HG02973 (cell line): ENCODE data around the gene SLC4A1.

Experiments
- ATAC-seq: cut with Tn5 transposase; IDR thresholded peaks from one replicate; pipeline ENCODE4 v1.9.1; 2021; ENCODE audit warnings: moderate library complexity; ENCODE audit not compliant: unreplicated experiment

SLC4A1 gene

DNA sequence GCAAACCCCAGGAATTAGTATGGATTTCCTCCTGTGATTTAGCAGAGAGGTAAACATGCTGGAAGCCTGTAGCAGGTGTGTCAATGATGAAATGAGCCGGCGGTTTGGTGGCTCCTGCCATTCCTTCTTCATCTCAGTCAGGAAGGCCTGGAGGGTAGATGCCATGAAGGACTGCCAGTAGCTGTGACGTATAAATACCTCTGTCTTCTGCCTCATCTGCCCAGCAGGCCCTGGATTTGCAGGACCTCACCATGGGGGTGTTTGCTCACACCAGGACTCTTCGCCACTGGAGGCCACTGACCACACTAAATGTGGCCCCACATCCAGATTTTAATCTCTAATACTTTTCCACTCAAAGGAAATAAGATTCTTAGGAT, 16.1 kb upstream of the SLC4A1 start:
- ATAC-seq = no peak

DNA sequence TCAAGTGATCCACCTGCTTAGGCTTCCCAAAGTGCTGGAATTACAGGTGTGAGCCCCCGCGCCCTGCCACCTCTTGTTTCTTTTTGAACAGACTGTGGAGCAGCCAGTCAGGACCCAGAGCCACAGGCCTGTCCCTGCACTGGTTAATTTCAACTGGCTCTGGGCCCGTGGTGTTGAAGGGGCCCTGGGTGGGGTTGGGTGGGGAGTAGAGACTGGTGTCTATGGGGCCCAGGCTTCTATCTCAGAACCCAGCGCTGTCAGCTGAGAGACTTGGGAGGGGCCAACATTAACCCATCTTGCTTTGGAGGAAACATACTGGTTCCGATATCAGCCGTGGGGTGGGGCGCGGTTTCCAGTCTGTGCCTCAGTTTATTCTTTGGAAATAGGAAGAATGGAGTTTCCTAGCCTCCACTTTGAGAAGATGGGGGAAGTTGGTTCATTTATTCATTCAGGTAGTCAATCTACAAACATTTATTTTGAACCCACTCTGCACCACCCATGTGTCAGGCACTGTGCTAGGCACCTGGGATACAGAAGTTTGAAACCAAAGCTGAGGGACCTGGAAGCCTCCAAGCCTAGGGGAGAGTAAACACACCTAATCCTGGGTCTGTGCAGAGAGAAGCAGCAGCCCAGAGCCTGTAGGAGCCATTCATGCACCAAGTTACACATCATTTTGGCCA, 15.5 kb upstream of the SLC4A1 start:
- ATAC-seq = no peak

DNA sequence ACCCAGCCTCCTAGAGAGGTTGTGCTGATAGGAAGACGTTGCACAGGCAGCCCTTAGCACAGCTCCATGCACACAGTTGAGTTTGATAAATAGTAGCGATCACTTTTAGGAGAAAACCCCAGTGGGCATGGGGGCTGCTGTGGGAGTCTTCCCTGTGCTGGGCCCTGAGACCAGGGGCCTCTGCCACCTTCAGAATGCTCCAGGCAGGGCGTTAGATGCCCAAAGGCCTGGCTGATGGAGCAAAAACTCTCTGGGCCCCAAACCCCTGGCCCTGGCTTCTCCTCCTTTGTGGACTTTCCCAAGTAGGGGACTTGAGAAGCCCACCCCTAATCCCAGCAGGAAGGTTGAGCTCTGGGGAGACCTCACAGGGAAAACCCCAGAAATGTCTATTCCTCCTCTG, 14.3 kb upstream of the SLC4A1 start:
- ATAC-seq = no peak

DNA sequence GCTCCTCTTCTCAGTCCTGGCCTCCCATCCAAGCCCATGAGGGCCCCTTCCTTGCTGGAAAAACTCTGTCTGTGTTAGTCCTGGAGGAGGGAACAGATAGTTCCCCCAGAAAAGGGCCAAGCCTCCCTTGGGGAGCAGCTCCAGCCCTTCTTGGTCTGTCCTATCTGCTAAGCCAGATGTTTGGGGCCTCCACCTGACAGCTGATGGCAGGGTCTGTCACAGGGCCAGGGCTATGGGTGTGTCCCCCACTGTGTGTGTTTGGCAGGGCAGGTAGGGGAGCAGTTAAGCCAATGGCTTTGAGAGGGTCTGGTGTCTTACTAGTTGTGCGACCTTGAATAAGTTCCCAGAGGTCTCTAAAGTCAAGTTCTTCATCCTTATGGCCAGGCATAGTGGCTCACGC, 13.6 kb upstream of the SLC4A1 start:
- no peak for ATAC-seq

DNA sequence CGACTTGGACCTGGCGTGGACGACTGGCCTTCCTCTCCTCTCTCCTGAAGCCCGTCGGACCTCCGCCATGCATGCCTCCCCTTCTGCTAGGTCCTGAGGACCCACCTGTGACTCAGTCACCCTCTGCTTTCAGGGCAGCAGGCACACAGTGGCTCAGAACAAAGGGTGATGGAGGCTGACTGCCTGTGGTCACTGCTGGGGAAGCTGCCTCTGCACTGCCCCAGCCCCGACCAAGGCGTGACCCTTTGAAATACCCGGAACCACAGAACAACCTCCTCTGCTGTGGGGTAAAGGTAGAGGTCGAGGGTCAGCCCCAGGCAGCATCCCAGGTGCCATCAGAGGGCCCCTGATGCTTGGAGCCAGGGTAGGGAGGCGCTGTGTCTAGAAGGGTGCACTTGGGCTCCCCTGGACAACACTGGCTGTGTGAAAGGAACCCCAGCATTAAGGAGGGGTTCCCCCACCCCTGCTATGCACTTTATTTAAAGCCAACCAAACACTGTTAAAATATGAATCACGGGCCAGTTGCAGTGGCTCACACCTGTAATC, 12.5 kb upstream of the SLC4A1 start:
- no peak for ATAC-seq

DNA sequence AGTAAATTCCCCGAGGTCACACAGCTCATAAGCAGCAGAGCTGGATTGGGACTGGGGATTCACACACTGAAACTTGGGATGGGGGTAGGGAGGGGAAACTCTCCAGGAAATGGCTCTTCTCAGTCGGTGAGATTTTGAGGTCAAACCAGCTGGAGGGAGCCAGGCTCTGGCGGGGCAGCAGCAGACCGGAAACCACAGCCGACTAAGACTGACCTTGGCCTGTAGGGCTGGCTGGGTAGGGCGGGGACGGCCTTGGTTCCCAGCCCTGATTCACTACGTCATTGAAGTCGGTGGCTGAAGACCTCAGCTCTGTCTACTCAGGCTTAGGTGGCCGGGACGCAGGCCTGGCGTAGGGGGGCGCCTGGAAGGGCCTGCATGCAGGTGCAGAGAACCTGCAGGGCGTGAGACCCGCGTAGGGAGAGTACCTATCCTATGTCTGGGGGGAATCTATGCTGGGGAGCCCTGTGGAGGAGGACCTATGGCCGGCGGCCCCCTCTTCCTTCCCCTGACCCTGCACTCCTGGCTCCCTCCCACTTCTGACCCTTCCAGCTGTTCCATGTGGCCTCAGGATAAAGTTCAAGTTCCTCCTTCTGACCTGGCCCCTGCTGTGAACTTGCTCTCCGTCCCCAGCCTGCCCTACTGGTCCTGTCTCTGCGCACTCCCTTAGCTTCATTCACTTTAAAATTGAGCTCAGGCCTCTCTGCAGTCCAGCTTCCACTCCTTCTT, 11.9 kb upstream of the SLC4A1 start:
- peak; percentile 62 for ATAC-seq

DNA sequence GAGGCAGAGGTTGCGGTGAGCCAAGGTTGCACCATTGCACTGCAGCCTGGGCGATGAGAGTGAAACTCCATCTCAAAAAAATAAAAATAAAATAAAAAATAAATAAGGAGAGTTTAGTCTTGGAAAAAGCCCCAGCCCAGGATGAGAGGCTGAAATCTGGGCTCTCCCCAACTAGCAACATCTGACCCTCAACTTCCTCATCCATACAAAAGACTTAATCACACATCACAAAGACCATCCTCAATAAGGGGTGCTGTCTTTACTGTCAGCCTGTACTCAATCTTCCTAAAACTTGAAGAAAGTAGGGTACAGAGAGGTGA, 11.4 kb upstream of the SLC4A1 start:
- no peak for ATAC-seq

DNA sequence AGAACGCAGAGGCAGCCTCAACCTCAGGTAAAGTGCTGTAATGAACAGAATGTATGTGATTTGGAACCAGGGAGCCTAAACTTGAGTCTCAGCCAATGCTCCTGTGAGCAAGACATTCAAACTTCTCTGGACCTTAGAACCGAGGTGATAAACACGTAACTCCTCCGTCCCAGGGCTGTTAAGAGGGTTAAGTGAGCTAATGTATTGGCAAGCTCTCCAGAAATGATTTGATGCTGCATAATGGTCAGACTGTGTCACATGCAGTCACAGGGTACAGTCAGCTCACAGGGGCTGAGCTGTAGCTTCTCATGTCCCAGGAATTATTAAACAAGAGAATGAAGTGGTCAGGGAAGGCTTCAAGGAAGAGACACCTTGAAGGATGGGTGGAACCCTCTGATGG, 10.0 kb upstream of the SLC4A1 start:
- no peak for ATAC-seq

DNA sequence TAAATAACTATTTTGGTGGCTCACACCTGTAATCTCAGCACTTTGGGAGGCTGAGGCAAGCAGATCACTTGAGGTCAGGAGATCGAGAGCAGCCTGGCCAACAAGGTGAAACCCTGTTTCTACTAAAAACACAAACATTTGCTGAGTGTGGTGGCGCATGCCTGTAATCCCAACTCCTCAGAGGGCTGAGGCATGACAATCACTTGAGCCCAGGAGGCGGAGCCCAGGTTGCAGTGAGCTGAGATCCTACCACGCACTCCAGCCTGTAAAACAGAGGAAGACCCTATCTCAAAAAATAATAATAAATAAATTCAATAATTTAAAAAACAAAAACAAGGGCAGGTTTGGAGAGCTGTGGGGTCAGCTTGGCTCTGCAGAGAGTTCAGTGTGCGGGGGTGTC, 5.7 kb upstream of the SLC4A1 start:
- no peak for ATAC-seq

DNA sequence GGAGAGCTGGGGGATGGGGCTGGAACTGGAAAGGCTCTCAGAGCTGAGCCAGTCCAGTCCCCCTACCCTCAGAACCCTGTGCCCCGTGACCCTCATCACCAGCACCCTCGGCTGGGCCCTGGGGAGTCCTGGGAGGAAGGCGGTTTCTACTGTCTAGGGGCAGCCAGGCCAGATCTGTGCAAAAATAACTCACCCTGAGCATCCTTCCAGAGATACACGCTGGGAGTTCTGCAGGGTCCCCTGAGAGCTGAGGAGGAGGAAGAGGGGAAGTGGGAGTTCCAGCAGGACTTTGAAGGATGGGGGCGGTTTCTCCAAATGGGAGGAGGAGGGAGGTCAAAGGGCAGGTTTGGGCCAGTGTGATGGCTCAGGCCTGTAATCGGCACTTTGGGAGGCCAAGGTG, 5.0 kb upstream of the SLC4A1 start:
- ATAC-seq = no peak

DNA sequence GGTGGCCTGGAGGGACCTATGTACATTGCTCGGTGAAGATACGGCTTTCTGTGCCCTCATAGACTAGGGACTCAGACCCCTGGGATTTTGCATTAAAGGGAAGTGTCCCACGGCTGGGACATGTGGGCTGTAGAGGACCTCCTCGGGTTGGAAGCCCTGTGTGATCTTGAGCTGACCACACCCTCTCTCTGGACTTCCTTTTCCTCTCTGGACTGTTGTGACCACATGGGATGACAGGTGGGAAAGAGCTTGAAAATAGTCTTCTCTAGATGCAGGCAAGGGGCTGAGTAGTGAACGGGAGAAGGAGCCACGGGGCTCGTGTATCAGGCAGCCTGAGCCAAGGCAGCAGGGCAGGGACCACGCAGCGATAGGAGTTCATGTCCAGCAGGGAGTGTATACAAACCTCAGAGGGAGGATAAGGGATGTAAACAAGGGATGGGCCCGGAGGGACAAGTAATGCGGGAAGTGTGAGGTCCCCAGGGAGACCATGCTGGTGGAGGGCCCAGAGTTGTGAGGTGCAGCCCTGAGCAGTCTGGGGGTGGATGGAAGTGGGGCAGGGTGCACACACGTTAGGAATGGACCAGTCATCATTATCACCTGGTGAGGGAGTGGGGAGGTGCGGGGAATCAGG, 4.5 kb upstream of the SLC4A1 start:
- no peak for ATAC-seq

DNA sequence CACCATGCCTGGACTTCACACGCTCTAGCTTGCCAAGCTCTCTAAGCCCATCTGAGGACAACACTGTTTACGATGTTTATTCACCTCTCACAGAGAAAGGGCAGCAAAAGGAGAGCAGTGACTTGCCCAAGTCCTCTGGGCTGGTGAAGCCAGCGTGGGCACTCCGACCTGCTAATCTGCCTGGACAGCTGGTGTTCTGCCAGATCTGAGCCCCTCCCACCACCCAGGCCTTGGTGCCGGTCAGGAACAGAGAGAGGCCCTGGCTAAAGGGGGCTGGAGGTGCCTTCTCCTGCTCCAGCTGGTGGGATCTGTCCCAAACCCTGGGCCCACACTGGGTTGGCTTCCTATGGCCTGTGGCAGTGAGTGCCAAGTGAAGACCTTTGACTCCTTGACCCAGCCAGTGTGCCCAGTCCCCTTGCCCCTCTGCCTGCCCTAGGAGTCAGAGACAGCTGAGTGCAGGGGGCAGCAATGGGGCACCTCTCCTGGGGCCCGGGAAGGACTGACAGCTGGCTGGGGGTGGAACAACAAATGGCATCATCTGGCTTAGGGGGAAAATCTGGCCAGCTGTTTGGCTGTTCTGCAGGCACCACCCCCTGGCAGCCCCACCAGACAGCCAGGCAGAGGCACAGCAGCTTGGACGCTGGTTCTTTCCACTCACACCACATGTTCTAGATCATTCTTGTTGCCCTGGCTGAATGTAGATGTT, 1.8 kb upstream of the SLC4A1 start:
- no peak for ATAC-seq

DNA sequence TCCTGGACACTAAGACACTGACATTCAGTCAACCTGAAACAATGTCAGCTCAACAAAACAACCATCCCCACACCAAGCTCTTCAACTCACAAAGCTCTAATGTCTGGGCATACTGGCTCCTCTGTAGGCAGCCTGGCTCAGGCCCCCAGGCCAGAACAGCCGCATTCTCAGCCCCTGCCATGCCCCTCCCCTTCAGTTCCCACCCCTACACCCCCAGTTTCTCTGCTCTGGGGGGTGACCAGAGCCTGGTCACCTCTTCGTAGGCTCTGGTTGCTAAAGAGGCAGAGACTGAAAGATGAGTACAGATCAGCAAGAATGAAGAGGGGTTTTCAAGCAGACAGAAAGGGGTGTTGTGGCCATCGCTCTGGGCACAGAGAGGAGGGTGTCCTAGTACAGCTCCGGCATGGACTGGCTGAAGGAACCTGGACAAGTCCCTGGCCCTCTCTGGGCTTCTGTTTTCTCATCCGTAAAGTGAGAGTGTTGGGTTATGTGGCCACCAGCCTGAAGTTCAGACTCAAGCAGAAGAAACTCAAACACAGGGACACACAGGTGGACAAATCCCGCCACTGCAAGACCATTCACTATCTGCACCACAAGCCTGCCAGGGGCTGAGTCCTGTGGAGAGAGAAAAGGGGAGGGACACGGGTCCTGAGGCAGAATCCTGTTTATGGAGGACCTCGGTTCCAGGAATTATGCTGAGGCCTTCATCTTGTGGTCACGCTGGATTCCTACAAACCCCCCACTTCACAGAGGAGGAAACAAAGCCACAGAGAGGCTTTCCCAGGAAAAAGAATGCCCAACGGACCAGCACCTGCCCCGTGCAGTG, 987 bp upstream of the SLC4A1 start:
- no peak for ATAC-seq

DNA sequence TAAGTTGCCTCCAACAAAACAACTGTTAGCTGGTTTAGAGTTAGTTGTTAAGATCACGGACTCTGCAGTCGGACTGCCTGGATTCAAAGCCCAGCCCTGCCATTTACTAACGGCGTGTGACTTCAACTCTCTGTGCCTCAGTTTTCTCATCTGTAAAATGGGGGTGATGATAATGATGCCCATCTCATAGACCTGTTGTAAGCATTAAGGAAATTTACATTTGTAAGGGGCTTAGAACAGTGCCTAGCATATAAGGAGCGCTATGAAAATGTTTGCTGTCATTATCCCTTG, 825 bp downstream of the SLC4A1 start:
- ATAC-seq = no peak

DNA sequence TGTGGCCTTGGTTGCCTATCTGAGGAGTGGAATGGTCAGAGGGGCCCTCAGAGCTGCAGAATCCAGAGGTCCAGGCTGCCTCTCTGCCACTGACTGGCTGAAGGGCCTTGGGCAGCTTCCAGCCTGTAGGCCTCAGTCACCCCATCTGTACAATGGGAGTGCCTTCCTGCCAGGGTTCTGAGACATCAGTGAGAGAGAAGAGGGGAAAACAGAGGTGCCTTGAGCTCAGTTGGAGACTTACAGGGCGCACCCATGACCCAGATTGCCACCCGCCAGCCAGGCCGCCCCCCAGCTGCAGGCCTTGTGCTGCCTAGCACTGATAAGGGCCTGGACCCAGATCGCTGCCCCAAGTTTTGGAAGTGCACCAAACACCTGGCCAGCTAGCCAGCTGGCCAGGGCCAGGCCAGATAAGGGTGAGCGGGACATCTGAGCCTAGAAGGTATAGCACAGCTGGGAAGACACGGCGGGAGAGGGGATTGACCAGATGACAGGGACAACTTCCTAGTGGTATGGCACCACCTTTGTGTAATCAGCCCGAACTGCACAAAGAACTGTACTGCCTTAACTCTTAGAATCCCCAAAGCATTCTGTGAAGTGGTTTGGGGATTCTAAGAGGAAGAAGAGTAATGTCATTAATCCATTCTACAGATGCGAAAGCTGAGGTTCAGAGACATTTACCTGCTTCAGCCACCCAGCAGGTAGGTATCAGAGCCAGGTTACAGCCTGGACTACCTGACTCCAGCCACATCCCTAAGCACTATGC, 1.4 kb downstream of the SLC4A1 start:
- ATAC-seq = no peak

DNA sequence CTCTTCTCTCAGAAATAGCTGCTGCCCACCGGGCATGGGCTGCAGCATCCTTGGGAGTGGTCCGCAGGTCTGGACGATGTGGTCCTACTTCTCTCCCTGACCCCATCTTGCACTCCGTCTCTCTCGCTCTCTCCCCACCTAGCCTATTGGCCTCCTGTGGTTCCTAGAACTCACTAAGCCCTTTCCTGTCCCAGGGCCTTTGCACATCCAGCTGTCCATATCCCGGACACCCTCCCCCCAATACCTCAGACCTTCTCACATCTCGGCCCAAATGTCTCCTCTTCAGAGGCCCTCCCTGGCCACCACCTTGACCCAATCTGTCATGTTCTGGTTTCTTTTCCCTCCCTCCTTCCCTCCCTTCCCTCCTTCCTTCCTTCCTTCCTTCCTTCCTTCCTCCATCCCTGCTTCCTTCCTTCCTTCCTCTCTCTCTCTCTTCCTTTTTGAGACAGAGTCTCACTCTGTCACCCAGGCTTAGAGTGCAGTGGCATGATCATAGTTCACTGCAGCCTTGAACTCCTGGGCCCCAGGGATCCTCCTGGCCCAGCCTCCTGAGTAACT, 4.5 kb downstream of the SLC4A1 start:
- no peak for ATAC-seq

DNA sequence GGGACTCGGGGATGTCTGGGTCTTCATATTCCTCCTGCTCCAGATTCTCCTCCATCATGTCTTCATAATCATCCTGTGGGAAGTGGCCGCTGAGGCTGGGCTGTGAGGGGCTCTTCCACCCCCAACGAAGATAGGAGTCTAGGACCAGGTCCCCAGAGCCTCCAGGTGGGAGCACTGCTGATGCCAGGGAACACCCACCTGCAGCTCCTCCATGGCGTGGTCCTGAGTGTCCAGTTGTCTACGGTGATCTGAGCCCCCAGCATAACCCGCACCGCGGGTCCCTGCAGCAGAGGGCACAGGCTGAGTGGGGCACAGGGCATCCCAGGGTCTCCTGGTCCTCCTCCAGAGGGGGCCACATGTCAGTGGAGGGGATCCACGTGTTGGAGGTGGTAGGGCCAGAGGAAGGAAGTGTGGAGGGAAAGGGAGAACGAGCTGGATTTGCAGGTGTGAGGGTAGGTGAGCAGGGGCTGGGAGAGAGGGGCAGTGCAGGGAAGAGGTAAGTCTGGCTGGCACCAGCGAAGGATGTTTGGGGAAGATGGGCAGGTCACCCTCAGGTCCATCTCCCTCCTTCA, 5.2 kb downstream of the SLC4A1 start:
- no peak for ATAC-seq

DNA sequence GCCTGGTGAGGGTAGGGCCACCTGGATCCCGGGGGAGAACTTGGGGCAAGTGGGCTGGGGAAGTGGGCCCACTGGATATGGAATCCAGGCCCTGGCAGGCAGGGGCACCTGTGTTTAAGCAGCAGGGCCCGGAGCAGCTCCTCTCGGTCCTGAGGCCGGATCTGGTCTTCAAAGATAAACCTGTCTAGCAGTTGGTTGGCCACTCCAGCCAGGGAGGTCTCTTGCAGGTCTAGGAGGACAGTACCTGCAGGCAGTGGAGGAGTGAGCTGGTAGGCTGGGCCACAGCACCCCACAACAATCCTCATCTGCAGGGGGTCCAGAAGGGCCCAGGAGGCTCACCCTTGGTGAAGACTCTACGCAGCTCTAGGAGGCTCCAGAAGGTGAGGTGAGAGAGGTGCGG, 7.6 kb downstream of the SLC4A1 start:
- no peak for ATAC-seq

DNA sequence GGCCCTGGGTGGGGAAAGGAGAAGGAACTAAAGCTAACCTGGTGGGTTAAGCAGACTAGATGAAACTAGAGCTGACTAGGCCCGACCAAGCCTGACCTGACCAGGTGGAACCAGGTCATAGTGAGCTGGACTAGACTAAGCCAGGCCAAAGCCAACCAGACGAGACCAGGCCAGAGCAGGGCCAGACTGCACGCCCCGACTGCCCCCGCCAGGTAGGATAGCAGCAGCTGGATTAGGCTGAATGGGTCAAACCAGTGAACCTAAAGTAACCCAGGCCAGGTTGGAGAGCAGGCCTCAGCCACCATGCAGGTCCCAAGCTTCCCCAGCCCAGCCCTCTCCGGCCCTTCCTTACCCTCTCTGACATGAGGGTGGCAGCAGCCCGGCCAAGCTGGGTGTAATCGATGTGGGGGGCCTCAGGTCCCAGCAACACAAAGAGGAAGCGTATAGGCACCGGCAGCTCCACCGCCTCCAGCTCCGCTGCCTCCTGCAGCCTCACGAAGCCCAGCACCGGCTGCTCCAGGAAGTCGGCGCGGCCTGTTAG, 9.1 kb downstream of the SLC4A1 start:
- ATAC-seq = no peak
